MM.1S (cell line): ENCODE measurements around the gene NTRK3.

Experiments
- CTCF ChIP-seq: fragments of 300-600 bp; sonication (generic); IDR thresholded peaks from 2 replicates; pipeline ENCODE4 v1.5.1; 2016; ENCODE audit warnings: antibody characterized with exemption, low read length, mixed read lengths
- EZH2 ChIP-seq: fragments of 300-600 bp; sonication (generic); optimal IDR thresholded peaks from 2 replicates; pipeline ENCODE3; 2017; ENCODE audit warnings: low read depth, mild to moderate bottlenecking, antibody characterized with exemption, low read length, mixed read lengths
- EZH2phosphoT487 ChIP-seq: fragments of 300-600 bp; sonication (generic); IDR thresholded peaks from 2 replicates; pipeline ENCODE4 v1.6.1; 2018; ENCODE audit warnings: antibody characterized with exemption, low read length

- TF ChIP-seq CTCF: no peak
- no peak for TF ChIP-seq EZH2phosphoT487
- no peak for TF ChIP-seq EZH2
These were observed 5.5 kb upstream of the NTRK3 start for GRCh38 chr15:88262064-88262463.
